Measurements from ENCODE around the gene CALD1.

DNA sequence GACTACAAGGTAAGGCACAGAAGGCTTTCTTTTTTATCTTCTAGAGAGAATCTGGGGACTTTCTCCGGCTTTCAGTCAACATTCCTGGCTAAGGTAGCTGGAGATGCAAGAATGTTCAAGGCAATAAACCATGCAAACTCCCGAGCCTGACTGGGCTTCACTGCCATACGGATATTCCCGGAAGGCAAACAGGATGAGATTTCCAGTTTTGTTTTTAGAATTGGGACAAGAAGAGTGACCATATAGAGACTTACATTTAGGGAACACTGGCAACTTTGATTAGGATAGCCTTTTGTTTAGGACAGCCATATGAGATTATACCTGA is 269 bp downstream of the CALD1 start:
- TF ChIP-seq POLR2AphosphoS5 (IDR thresholded peaks at IDR 0.05) (no peak), CTCF (IDR thresholded peaks at IDR 0.05 in 8 of 11, conservative IDR thresholded peaks at IDR 0.05 in 3 of 11) (no peak), POLR2A (IDR thresholded peaks at IDR 0.05) (no peak)

All from spleen (tissue), 7 donors.